Measurements from ENCODE around the gene QRICH2. TPM values are rescaled to one million over a fixed set of nuclear protein-coding genes. Genes with fewer than 3 reads are reported as not detected.

QRICH2 gene
- total and polyA plus RNA-seq, 9 of the 15 experiments (the other 6 are each of a cell fraction or from before 2014, with no cell fraction given) = 0.03 to 1.6 (median 0.81) TPM

DNA sequence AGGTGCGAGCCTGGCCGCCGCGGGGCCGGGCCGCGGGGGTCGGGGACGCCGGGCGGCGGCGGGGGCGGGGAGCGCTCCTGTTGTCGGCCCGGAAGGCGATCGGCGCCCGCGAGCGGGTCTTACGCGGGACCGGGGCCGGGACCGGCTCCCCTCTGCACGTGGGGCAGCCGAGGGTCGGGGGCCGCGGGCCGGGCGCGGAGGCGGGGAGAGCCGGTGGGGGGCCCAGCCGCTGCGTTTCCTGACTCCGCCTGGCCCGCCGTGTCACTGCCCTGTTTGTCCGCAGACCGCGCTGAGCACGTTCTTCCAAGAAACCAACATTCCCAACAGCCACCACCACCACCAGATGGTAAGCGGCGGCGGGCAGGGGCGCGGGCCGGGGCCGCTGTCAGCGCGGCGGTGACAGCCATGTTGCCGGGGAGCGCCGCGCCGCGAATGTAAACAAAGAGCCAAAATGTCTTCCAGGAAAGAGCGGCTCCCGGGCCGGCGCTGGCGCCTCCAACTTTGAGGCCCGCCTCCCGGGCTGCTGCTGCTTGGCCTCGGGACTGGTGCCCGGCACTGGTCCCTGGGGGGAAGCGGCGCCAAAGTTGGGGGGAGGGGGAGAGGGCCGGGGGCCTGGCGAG is 42.3 kb downstream of the QRICH2 start (continued):
- TF ChIP-seq, protein P1, sequence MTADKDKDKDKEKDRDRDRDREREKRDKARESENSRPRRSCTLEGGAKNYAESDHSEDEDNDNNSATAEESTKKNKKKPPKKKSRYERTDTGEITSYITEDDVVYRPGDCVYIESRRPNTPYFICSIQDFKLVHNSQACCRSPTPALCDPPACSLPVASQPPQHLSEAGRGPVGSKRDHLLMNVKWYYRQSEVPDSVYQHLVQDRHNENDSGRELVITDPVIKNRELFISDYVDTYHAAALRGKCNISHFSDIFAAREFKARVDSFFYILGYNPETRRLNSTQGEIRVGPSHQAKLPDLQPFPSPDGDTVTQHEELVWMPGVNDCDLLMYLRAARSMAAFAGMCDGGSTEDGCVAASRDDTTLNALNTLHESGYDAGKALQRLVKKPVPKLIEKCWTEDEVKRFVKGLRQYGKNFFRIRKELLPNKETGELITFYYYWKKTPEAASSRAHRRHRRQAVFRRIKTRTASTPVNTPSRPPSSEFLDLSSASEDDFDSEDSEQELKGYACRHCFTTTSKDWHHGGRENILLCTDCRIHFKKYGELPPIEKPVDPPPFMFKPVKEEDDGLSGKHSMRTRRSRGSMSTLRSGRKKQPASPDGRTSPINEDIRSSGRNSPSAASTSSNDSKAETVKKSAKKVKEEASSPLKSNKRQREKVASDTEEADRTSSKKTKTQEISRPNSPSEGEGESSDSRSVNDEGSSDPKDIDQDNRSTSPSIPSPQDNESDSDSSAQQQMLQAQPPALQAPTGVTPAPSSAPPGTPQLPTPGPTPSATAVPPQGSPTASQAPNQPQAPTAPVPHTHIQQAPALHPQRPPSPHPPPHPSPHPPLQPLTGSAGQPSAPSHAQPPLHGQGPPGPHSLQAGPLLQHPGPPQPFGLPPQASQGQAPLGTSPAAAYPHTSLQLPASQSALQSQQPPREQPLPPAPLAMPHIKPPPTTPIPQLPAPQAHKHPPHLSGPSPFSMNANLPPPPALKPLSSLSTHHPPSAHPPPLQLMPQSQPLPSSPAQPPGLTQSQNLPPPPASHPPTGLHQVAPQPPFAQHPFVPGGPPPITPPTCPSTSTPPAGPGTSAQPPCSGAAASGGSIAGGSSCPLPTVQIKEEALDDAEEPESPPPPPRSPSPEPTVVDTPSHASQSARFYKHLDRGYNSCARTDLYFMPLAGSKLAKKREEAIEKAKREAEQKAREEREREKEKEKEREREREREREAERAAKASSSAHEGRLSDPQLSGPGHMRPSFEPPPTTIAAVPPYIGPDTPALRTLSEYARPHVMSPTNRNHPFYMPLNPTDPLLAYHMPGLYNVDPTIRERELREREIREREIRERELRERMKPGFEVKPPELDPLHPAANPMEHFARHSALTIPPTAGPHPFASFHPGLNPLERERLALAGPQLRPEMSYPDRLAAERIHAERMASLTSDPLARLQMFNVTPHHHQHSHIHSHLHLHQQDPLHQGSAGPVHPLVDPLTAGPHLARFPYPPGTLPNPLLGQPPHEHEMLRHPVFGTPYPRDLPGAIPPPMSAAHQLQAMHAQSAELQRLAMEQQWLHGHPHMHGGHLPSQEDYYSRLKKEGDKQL (CRISPR knock-in tag; IDR thresholded peaks at IDR 0.05; ENCODE audit: borderline replicate concordance) = no peak
- no peak for TF ChIP-seq MBD2 (IDR thresholded peaks at IDR 0.05; ENCODE audit: borderline replicate concordance, low read depth)
- TF ChIP-seq, protein P2, sequence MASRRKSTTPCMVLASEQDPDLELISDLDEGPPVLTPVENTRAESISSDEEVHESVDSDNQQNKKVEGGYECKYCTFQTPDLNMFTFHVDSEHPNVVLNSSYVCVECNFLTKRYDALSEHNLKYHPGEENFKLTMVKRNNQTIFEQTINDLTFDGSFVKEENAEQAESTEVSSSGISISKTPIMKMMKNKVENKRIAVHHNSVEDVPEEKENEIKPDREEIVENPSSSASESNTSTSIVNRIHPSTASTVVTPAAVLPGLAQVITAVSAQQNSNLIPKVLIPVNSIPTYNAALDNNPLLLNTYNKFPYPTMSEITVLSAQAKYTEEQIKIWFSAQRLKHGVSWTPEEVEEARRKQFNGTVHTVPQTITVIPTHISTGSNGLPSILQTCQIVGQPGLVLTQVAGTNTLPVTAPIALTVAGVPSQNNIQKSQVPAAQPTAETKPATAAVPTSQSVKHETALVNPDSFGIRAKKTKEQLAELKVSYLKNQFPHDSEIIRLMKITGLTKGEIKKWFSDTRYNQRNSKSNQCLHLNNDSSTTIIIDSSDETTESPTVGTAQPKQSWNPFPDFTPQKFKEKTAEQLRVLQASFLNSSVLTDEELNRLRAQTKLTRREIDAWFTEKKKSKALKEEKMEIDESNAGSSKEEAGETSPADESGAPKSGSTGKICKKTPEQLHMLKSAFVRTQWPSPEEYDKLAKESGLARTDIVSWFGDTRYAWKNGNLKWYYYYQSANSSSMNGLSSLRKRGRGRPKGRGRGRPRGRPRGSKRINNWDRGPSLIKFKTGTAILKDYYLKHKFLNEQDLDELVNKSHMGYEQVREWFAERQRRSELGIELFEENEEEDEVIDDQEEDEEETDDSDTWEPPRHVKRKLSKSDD (conservative IDR thresholded peaks at IDR 0.05; ENCODE audit: low read length) = no peak
- TF ChIP-seq IRF2 (CRISPR knock-in tag; IDR thresholded peaks at IDR 0.05) = no peak
- no peak for TF ChIP-seq SP2 (IDR thresholded peaks at IDR 0.05; ENCODE audit: extremely low read depth, low read depth, low read length, poor library complexity, severe bottlenecking)
- TF ChIP-seq ZNF780A (CRISPR knock-in tag; IDR thresholded peaks at IDR 0.05) = no peak
- TF ChIP-seq CHD1 (IDR thresholded peaks at IDR 0.05; ENCODE audit: low read length) = peak; percentile 76
- TF ChIP-seq YY1 (IDR thresholded peaks at IDR 0.05; ENCODE audit: borderline replicate concordance in 1 of 3, control insufficient read depth in 1 of 3, extremely low read depth in 1 of 3, insufficient read depth in 3 of 3, insufficient read length in 1 of 3, insufficient replicate concordance in 2 of 3, low read depth in 1 of 3, low read length in 2 of 3) = peak; percentile 59 to 94 (median 89)
- TF ChIP-seq, protein P3, sequence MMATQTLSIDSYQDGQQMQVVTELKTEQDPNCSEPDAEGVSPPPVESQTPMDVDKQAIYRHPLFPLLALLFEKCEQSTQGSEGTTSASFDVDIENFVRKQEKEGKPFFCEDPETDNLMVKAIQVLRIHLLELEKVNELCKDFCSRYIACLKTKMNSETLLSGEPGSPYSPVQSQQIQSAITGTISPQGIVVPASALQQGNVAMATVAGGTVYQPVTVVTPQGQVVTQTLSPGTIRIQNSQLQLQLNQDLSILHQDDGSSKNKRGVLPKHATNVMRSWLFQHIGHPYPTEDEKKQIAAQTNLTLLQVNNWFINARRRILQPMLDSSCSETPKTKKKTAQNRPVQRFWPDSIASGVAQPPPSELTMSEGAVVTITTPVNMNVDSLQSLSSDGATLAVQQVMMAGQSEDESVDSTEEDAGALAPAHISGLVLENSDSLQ (IDR thresholded peaks at IDR 0.05) = peak; percentile 30
- no peak for TF ChIP-seq ZNF586 (CRISPR knock-in tag; conservative IDR thresholded peaks at IDR 0.05)
- no peak for TF ChIP-seq KLF10 (CRISPR knock-in tag; IDR thresholded peaks at IDR 0.05)
- TF ChIP-seq, protein P4, sequence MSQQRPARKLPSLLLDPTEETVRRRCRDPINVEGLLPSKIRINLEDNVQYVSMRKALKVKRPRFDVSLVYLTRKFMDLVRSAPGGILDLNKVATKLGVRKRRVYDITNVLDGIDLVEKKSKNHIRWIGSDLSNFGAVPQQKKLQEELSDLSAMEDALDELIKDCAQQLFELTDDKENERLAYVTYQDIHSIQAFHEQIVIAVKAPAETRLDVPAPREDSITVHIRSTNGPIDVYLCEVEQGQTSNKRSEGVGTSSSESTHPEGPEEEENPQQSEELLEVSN (IDR thresholded peaks at IDR 0.05; ENCODE audit: borderline replicate concordance in 1 of 2, extremely low read depth in 1 of 2, insufficient read depth in 1 of 2, insufficient read length in 1 of 2, low read depth in 1 of 2, low read length in 1 of 2, poor library complexity in 1 of 2, severe bottlenecking in 1 of 2) = no peak
- no peak for TF ChIP-seq ZBTB1 (CRISPR knock-in tag; IDR thresholded peaks at IDR 0.05; ENCODE audit: borderline replicate concordance, low read depth)
- TF ChIP-seq TGIF2 (CRISPR knock-in tag; IDR thresholded peaks at IDR 0.05) = peak; percentile 86; the same call in 1 of the 2 replicates

Data from K562 (cell line).